VCaP (cell line): ENCODE data around the gene CBX2.

Experiments used
- H3K27ac ChIP-seq: fragments of 450-650 bp; 2 replicates; pipeline ENCODE4 v1.5.1; 2017
- CTCF ChIP-seq: fragments of 450-650 bp; conservative IDR thresholded peaks from 2 replicates; pipeline ENCODE4 v1.5.1; 2017; ENCODE audit warnings: mild to moderate bottlenecking, moderate library complexity

Gene CBX2

GRCh38 chr17:79745641-79746105, 32.3 kb upstream of the CBX2 start:
- H3K27ac ChIP-seq, result no peak overlapping the region
- TF ChIP-seq CTCF, result no peak

GRCh38 chr17:79746889-79747507, 30.9 kb upstream of the CBX2 start:
- TF ChIP-seq CTCF, result no peak
- no peak overlapping the region for H3K27ac ChIP-seq

GRCh38 chr17:79747508-79748294, 30.2 kb upstream of the CBX2 start:
- no peak for TF ChIP-seq CTCF
- no peak overlapping the region for H3K27ac ChIP-seq

- no peak overlapping the region for H3K27ac ChIP-seq
- no peak for TF ChIP-seq CTCF
Observed at GRCh38 chr17:79748295-79749099, 29.5 kb upstream of the CBX2 start.

- no peak for TF ChIP-seq CTCF
- H3K27ac ChIP-seq, result no peak overlapping the region
Observed at GRCh38 chr17:79749156-79749815, 28.7 kb upstream of the CBX2 start.

- H3K27ac ChIP-seq, result no peak overlapping the region
- no peak for TF ChIP-seq CTCF
Observed at GRCh38 chr17:79749958-79750357, 28.0 kb upstream of the CBX2 start.
